ENCODE measurements around the gene CACNA1I.

The CACNA1I gene

GRCh38 chr22:39648630-39648950 lies 78.0 kb downstream of the CACNA1I start:
- no peak for DNase-seq (ENCODE audit: low read depth in 2 of 2)

DNA sequence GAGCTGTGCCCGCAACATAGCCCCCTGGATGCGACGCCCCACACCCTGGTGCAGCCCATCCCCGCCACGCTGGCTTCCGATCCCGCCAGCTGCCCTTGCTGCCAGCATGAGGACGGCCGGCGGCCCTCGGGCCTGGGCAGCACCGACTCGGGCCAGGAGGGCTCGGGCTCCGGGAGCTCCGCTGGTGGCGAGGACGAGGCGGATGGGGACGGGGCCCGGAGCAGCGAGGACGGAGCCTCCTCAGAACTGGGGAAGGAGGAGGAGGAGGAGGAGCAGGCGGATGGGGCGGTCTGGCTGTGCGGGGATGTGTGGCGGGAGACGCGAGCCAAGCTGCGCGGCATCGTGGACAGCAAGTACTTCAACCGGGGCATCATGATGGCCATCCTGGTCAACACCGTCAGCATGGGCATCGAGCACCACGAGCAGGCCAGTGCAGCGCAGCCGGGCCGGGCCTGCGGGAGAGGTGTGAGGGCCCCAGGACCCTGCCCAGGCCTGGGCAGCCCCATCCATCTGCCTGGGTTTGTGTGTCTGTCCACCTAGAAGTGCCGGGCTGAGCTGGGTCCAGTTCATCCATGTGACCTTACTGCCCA lies 79.0 kb downstream of the CACNA1I start:
- DNase-seq (ENCODE audit: low read depth in 2 of 2): no peak

GRCh38 chr22:39651053-39651996 lies 80.8 kb downstream of the CACNA1I start:
- no peak for DNase-seq (ENCODE audit: low read depth in 2 of 2)

DNA sequence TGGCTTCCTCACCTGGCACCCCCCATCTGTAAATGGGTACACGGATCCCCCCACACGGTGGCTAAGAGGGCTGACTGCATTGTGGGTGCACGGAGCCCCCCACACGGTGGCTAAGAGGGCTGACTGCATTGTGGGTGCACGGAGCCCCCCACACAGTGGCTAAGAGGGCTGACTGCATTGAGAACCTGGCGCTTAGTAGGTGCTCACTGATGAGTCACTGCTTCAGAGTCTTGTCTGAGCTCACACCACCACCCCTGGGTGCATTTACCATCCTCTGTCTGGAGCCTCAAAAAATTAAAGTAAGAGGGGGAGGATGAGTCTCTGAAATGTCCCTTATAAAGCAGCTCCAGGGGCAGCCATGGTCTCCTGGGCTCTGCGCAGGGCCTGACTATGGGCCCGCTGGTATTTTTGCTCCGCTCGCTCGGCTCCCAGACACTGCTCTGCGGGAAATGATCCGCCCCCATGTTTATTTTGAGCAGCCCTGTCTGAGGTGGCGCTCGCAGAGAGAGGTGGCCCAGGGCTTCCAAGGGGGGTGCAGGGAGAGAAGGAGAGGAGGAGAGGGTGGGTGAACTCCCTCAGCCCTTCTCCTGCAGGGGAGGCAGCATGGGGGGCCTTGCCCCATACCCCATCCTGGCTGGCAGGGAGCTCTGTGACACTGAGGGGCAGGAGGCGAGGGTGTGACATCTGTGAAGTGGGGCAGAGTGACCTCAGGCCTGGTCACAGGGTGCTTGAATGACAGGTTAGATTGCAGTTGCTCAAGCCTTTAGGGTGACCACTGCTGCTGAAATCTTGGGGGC lies 82.6 kb downstream of the CACNA1I start:
- no peak for DNase-seq (ENCODE audit: low read depth in 2 of 2)

- no peak for DNase-seq (ENCODE audit: low read depth in 2 of 2)
Observed at GRCh38 chr22:39653787-39654077, 83.2 kb downstream of the CACNA1I start.

DNA sequence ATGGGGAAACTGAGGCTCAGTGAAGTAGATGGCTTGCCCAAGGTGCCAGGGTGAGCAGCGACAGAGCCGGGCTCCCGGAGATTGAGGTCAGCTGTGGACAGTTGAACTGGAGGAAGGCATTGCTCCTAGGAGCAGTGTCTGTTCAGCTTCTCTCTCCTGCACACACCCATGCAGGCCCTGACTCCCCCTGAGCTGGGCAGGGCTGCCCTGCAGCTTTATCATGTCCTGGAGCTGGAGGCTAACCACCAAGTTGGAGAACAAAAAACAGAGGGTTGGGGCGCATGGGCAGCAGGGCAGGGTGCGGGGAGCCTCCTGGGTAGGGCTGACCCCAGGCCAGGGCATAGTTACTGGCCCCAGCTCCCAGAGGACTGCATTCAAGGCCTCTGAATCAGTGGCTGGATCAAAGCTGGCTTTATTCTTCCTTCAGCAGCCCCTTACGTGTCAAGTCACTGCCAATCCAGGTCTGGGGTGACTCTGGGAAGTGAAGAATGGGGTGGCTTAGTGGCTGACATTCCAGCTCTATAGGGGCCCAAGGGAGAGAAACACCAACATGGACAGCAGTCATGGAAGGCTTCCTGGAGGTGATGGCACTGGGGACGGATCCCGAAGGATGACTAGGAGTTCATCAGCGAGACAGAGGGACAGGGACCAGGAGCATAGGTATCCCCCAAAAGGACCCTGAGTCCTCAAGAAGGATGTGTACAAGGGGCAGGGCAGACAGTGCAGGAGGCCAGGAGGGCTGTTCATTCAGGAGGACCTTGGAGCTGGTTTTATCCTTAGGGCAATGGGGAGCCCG lies 83.8 kb downstream of the CACNA1I start:
- DNase-seq (ENCODE audit: low read depth in 2 of 2): no peak

DNA sequence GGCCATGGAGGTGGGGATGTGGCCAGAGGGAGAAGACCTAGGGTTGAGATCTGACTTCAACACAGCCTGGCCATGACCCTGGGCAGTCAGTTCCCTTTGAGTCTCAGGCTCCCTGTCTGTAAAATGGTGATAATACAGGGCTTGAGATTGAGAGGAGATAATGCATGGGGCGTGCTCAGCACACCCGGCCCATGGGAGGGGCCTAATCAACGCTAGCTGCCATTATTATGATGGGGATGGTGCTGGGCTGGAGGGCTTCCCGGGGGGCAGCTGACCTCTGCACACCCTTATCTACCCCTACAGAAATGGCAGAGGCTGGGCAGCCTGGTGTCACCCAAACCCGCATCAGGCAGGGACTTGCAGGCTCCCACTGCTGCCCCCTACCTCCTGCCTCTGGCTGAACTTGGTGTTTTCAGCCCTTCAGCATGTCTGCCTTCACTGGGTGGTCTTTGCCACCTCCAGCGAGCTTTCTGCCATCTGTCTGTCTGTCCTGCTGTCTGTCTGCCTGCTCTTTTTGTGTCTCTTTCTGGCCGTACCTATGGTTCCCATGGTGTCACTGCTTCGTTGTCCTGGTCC lies 84.5 kb downstream of the CACNA1I start:
- DNase-seq (ENCODE audit: low read depth in 2 of 2): no peak

DNA sequence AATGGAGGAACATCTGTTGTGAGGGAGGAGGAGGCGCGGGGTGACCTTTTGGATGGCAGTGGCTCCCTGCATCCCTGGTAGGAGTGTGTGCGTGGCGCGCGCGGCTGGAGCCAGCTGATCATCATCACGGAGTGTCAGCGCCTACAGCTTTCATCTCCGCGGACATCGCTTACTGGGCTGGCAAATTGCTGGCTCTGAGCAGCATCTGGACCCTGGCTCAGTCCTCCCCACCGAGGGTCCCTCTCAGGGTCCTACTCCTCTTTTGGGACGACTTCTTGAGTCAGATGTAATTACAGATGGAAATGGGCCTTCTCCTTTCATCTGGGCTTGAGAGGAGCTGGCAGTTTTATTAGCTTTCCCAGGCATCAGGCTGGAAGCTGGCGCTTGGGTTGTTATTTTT lies 85.3 kb downstream of the CACNA1I start:
- DNase-seq (ENCODE audit: low read depth in 2 of 2): no peak

GRCh38 chr22:39656495-39657490 lies 86.2 kb downstream of the CACNA1I start:
- DNase-seq (ENCODE audit: low read depth in 2 of 2): no peak

- DNase-seq (ENCODE audit: low read depth in 2 of 2): no peak
Observed at GRCh38 chr22:39658367-39658766, 87.8 kb downstream of the CACNA1I start.

GRCh38 chr22:39658806-39659463 lies 88.4 kb downstream of the CACNA1I start:
- DNase-seq (ENCODE audit: low read depth in 2 of 2): no peak

DNA sequence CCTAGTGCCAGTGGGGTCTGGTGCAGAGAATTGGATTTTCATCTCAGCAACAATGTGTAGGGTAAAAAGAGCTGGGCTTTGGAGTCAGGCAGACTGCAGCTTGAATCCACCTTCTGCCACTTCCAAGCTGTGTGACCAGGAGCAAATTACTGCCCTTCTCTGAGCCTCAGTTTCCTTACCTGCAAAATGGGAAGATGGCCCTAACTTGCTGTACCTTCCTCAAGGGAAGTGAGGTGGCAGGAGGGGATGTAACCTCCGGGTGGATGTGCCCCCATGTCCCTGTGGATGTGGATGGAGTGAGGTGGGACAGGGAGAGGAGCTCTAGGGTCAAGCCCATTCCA lies 90.9 kb downstream of the CACNA1I start:
- no peak for DNase-seq (ENCODE audit: low read depth in 2 of 2)

- peak; percentile 54 to 74 for DNase-seq (ENCODE audit: low read depth in 2 of 2)
Observed at GRCh38 chr22:39661842-39662685, 91.5 kb downstream of the CACNA1I start.

- no peak for DNase-seq (ENCODE audit: low read depth in 2 of 2)
Observed at GRCh38 chr22:39662686-39663052, 92.1 kb downstream of the CACNA1I start.

GRCh38 chr22:39663751-39664150 lies 93.2 kb downstream of the CACNA1I start:
- DNase-seq (ENCODE audit: low read depth in 2 of 2): no peak

DNA sequence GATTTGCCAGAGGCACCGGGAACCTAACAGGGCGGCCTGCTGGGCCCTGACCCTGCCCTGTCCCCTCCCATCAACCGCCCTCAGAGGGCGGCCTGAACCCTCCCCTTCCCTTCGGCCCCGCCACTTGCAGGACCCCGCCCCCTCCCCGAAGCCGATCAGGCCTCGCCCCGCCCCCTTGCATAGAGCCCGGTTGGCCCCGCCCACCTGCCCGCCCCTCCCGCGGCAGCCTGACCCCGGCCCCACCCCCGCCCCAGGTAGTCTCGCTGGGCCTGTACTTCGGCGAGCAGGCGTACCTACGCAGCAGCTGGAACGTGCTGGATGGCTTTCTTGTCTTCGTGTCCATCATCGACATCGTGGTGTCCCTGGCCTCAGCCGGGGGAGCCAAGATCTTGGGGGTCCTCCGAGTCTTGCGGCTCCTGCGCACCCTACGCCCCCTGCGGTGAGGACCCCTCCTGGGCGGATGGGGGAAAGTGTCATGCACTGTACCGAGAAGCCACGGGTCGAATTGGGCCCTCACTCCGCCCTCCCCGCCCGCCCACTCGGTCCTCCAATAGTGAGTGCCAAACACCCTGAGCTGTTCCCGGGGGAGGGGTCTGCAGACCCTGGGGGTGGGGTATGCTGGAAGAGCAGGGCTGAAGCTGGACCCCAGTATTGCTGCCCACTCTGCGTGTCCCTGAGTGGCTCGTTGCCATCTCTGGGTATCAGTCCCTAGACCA lies 94.1 kb downstream of the CACNA1I start:
- peak in 1 of 2 donors; percentile 18 for DNase-seq (ENCODE audit: low read depth in 2 of 2)

- DNase-seq (ENCODE audit: low read depth in 2 of 2): no peak
Observed at GRCh38 chr22:39665229-39665628, 94.7 kb downstream of the CACNA1I start.

GRCh38 chr22:39665661-39666431 lies 95.3 kb downstream of the CACNA1I start:
- no peak for DNase-seq (ENCODE audit: low read depth in 2 of 2)
